D721Med (cell line): Measurements from ENCODE around the gene PAPOLB.

ENCODE experiments used
- DNase-seq: peaks from one replicate; pipeline ENCODE4 v3.0.0; 2011; ENCODE audit warnings: low spot score; ENCODE audit not compliant: insufficient read length
- FAIRE-seq: peaks from 2 replicates; lab custom pipeline; 2011; peaks lifted over from hg19 to GRCh38; lab: Jason Lieb, UNC
- CTCF ChIP-seq: IDR thresholded peaks from 2 replicates; pipeline ENCODE4 v1.5.1; 2012; ENCODE audit warnings: mild to moderate bottlenecking, control low read depth; ENCODE audit not compliant: insufficient read depth; ENCODE audit errors: missing control alignments

PAPOLB gene

DNA sequence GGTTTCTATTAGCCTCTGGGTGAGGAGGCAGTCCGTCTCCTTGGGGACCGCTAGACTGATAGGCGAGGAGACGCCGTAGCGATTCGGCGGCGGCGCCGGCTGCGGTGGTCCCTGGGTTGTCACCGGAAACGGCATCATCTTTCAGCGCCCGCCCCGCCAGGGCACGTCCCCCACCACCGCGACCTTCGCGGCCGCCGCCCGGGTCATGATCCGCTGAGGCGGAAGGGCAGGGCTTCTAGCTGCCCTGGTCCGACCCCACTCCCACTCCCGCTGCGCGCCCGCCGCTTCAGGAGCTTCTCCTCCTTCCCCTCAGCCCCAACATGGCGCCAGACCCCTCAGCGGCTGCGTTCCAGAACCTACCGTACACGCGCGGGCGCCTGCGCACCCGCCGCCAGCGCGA, at the start of gene PAPOLB:
PAPOLB (minus strand) TSS at position 358 of the 400 bp plus-strand sequence; CDS start at position 138, 220 bp downstream.
- DNase-seq (no peak), FAIRE-seq (no peak)
- TF ChIP-seq CTCF, result no peak

DNA sequence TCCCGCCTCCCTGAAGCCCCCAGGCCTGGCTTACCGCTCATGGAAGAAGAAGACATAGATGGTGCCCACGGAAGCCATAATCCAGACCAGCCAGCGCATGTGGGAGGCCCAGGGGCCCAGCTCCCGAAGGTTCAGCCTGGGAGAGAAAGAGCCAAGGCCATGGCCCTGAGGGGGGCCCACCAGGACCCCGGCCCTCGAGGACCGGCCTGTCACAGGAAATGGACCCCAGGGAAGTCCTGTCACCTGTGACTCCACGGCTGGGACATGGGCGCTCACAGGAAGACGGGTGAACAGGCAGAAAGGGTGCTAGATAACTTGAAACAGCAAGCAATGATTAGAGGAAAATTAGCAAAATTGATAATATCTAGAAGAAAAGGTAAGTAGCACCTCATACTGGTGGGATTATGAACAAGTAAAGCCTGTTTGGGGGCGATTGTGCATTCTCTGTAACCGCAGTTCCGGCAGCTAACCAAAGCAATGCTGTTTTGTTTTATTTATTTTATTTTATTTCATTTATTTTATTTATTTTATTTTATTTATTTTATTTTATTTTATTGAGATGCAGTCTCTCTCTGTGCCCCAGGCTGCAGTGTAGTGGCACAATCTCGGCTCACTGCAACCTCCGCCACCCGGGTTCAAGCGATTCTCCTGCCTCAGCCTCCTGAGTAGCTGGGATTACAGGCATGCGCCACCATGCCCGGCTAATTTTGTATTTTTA, 49.4 kb upstream of the PAPOLB start:
- no peak for DNase-seq
- no peak for FAIRE-seq
- no peak for TF ChIP-seq CTCF

GRCh38 chr7:4906682-4907081, 44.9 kb upstream of the PAPOLB start:
- no peak for TF ChIP-seq CTCF
- no peak for FAIRE-seq
- DNase-seq, result no peak

GRCh38 chr7:4905171-4905570, 43.3 kb upstream of the PAPOLB start:
- no peak for DNase-seq
- no peak for TF ChIP-seq CTCF
- FAIRE-seq, result no peak

GRCh38 chr7:4904346-4904745, 42.5 kb upstream of the PAPOLB start:
- no peak for TF ChIP-seq CTCF
- no peak for FAIRE-seq
- DNase-seq, result no peak

GRCh38 chr7:4895766-4896165, 33.9 kb upstream of the PAPOLB start:
- no peak for TF ChIP-seq CTCF
- FAIRE-seq (no peak), DNase-seq (no peak)

DNA sequence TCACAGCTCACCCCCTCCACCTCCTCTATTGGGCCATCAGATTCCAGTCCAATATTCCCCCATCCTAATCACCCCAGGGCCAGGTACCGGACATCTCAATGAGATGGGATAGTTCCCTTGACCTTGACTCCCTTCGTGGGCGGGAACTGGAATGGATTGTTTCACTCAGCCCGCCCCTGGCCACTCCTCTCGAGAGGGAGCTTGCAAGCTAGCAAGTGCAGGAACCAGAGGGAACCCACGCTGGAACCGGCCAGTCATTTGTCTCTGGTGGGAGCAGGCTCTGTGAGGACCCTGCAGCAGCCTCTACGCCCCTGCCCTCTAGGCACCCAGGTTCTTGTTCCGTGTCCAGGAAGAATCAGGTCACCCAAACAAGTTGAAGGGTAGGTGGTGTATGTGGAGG, 32.7 kb upstream of the PAPOLB start:
- DNase-seq, result no peak

More for the DNA sequence above, 32.7 kb upstream of the PAPOLB start:
- no peak for TF ChIP-seq CTCF
- no peak for FAIRE-seq
